Measurements from ENCODE around the gene UNC119.
A peak's percentile ranks its signal among the peaks of the same experiment; 100 is the strongest.

GRCh38 chr17:28598799-28599310 is 46.4 kb upstream of the UNC119 start, which contains the start of gene SPAG5:
- TF ChIP-seq ZBTB7A (CRISPR knock-in tag; IDR thresholded peaks at IDR 0.05) (no peak), ZNF530 (CRISPR knock-in tag; IDR thresholded peaks at IDR 0.05; ENCODE audit: low read depth) (no peak), POLR2A (IDR thresholded peaks at IDR 0.05; ENCODE audit: insufficient read depth in 1 of 2, low read depth in 2 of 2, low read length in 2 of 2) (peak; percentile 78 to 83), MZF1 (CRISPR knock-in tag; IDR thresholded peaks at IDR 0.05; ENCODE audit: borderline replicate concordance) (no peak), EP300 (IDR thresholded peaks at IDR 0.05; ENCODE audit: low read depth in 2 of 2, low read length in 2 of 2) (no peak), EP300 (CRISPR knock-in tag; IDR thresholded peaks at IDR 0.05; ENCODE audit: borderline replicate concordance) (no peak), NFYB (CRISPR knock-in tag; IDR thresholded peaks at IDR 0.05) (peak; percentile 85), E2F2 (CRISPR knock-in tag; IDR thresholded peaks at IDR 0.05; ENCODE audit: borderline replicate concordance) (no peak), GPBP1L1 (CRISPR knock-in tag; IDR thresholded peaks at IDR 0.05) (no peak), TSC22D2 (CRISPR knock-in tag; IDR thresholded peaks at IDR 0.05; ENCODE audit: borderline replicate concordance) (no peak), CHD2 (IDR thresholded peaks at IDR 0.05; ENCODE audit: low read depth, low read length) (no peak)
- TF ChIP-seq, protein P1, sequence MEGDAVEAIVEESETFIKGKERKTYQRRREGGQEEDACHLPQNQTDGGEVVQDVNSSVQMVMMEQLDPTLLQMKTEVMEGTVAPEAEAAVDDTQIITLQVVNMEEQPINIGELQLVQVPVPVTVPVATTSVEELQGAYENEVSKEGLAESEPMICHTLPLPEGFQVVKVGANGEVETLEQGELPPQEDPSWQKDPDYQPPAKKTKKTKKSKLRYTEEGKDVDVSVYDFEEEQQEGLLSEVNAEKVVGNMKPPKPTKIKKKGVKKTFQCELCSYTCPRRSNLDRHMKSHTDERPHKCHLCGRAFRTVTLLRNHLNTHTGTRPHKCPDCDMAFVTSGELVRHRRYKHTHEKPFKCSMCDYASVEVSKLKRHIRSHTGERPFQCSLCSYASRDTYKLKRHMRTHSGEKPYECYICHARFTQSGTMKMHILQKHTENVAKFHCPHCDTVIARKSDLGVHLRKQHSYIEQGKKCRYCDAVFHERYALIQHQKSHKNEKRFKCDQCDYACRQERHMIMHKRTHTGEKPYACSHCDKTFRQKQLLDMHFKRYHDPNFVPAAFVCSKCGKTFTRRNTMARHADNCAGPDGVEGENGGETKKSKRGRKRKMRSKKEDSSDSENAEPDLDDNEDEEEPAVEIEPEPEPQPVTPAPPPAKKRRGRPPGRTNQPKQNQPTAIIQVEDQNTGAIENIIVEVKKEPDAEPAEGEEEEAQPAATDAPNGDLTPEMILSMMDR (CRISPR knock-in tag; IDR thresholded peaks at IDR 0.05), result no peak
